Glutamatergic neuron (in vitro differentiated cells): ENCODE data around the gene GRIP1. TPM values are rescaled to one million over a fixed set of nuclear protein-coding genes. Genes with fewer than 3 reads are reported as not detected.

ENCODE experiments used
- DNase-seq: peaks from one replicate; pipeline ENCODE4 v3.0.0; 2022
- H3K27ac Mint-ChIP-seq: one replicate; pipeline ENCODE4 v1.8.0; 2020; ENCODE audit warnings: mild to moderate bottlenecking, mixed read lengths, inconsistent platforms; ENCODE audit not compliant: unreplicated experiment
- H3K27me3 Mint-ChIP-seq: one replicate; pipeline ENCODE4 v1.8.0; 2020; ENCODE audit warnings: mild to moderate bottlenecking, moderate library complexity, mixed read lengths, inconsistent platforms; ENCODE audit not compliant: unreplicated experiment
- H3K36me3 Mint-ChIP-seq: one replicate; pipeline ENCODE4 v1.8.0; 2020; ENCODE audit warnings: mild to moderate bottlenecking, mixed read lengths, inconsistent platforms; ENCODE audit not compliant: unreplicated experiment
- H3K4me1 Mint-ChIP-seq: one replicate; pipeline ENCODE4 v1.8.0; 2020; ENCODE audit warnings: mild to moderate bottlenecking, low read depth, mixed read lengths, inconsistent platforms; ENCODE audit not compliant: unreplicated experiment
- H3K4me3 Mint-ChIP-seq: one replicate; pipeline ENCODE4 v1.8.0; 2020; ENCODE audit warnings: mild to moderate bottlenecking, mixed read lengths, inconsistent platforms; ENCODE audit not compliant: unreplicated experiment
- H3K9me3 Mint-ChIP-seq: one replicate; pipeline ENCODE4 v1.8.0; 2020; ENCODE audit warnings: mild to moderate bottlenecking, moderate library complexity, mixed read lengths, inconsistent platforms; ENCODE audit not compliant: unreplicated experiment
- total RNA-seq: library from RNA; stranded (reverse); fragmentation: NEBNext Ultra II Directional; extraction: Animal tissue kit (Norgen Biotek cat#: 25700); gene quantifications from one replicate; pipeline ENCODE4 v1.2.1, GENCODE V29; 2021; ENCODE audit not compliant: unreplicated experiment
- TF ChIP-seq, protein P1 (sequence below): fragments of 200-600 bp; sonication (generic); IDR thresholded peaks from one replicate; pipeline ENCODE4 v1.5.0; 2021; ENCODE audit not compliant: partially characterized antibody, unreplicated experiment

GRIP1 gene
- total RNA-seq, 1 donor from 2014 or later = 67.1 TPM

DNA sequence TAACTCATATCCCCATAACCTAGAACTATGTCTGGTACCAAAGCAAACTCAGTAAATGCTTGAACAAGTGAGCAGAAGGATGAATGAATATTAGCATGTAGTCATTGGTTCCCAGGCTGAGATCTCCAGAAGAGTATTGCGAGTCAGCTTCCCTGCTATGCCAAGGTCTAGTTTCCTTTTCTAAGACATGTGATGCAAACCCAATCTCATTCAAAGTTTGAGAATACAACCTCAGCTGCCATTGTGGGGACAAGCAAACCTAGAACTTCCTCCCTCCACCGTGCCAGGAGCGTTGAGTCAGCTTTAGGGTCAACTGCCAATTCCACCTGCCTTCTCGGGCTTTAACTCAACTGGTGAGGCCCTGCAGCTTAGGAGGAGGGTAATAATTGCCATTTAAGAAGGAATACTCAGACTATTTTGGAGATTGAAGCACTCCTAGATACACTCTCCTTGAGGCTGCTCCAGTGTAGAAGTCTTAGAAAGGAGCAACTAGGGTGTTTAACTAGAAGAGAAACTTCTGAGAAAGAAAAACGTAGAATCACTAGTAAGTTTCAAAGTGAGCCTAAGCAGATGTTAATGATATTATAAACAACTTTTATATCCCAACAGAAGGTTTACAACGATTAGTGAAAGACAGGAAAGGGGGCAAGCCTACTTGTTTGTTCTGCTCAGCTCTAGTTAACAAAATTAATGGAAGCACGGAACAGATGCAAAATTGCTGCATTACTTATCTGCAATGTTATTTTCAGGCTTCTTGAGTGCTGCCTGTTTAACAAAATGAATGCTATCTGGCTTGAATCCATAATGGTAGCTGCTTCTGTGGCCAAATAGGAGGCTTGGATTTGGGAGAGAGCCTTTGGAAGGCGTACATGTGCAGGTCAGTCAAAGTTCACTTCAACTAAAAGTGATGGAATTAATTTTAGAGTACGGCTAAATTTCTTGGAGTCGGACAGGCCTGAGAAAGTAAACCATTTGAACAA, 279.7 kb downstream of the GRIP1 start:
- no peak for DNase-seq
- Mint-ChIP-seq H3K27me3 (peaks cover 3% of the 10 kb centered on the region), H3K27ac (no peak overlapping the region), H3K9me3 (peaks cover 1% of the 10 kb centered on the region), H3K36me3 (peaks cover 4% of the 10 kb centered on the region), H3K4me3 (no peak overlapping the region), H3K4me1 (peaks cover 22% of the 10 kb centered on the region)
- TF ChIP-seq, protein P1, sequence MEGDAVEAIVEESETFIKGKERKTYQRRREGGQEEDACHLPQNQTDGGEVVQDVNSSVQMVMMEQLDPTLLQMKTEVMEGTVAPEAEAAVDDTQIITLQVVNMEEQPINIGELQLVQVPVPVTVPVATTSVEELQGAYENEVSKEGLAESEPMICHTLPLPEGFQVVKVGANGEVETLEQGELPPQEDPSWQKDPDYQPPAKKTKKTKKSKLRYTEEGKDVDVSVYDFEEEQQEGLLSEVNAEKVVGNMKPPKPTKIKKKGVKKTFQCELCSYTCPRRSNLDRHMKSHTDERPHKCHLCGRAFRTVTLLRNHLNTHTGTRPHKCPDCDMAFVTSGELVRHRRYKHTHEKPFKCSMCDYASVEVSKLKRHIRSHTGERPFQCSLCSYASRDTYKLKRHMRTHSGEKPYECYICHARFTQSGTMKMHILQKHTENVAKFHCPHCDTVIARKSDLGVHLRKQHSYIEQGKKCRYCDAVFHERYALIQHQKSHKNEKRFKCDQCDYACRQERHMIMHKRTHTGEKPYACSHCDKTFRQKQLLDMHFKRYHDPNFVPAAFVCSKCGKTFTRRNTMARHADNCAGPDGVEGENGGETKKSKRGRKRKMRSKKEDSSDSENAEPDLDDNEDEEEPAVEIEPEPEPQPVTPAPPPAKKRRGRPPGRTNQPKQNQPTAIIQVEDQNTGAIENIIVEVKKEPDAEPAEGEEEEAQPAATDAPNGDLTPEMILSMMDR = no peak

DNA sequence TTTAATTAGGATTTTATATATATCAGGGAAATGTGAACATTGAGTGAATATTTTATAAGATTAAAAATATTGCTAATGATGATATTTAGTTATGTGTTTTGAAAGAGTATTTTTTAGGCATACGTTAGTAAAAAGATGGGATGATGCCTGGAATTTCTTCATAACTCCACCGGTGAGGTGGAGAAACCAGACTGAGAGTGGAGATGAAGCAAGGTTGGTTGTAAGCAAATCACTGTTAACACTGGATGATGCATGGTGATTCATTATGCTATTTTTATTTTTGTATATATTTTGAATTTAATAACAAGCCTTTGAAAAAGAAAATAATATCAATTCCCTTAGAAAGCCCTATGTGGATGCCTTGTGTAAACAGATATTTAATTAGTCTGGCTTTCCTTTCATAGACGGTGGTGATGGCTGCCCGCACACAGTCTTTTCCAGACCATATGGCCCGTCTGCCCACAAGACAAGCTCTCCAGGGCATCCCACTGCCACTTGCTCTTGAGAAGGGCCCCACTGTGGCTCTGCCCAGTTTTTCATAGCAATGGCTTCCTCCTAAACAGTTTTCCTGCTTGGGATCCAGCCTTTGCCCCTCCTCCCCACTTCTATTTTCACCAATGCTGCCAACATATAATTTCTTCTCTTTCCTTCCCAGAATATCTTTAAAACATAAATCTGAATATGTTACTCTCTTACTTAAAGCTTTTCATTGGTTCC, 281.1 kb downstream of the GRIP1 start:
- DNase-seq = no peak
- Mint-ChIP-seq H3K4me3 (no peak overlapping the region), H3K27ac (peak overlapping the region; percentile 69), H3K27me3 (peaks cover 3% of the 10 kb centered on the region), H3K9me3 (peaks cover 1% of the 10 kb centered on the region), H3K36me3 (peaks cover 4% of the 10 kb centered on the region), H3K4me1 (peaks cover 19% of the 10 kb centered on the region)
- TF ChIP-seq, protein P1 = no peak

DNA sequence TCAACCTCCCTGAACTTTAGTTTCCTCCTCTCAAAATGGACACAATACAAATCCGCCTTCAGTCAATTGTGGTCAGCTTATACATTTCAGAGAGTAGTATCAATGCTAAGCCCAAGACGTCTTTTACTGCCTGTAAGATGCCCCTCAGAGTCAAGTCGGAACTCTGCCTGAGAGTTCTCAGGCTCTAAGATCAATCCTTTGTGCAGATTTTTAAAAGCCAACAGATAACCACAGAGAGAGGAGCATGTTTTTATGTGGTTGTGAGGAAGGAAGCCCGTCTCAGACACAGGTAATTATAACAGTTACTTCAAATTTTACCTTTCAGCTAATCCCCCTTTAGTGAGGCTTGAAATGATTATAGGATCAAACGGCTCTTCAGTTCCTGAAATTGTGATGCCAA, 285.0 kb downstream of the GRIP1 start:
- no peak overlapping the region for H3K27ac Mint-ChIP-seq
- DNase-seq = no peak
- H3K36me3 Mint-ChIP-seq = peaks cover 3% of the 10 kb centered on the region
- peaks cover 33% of the 10 kb centered on the region for H3K4me1 Mint-ChIP-seq
- no peak overlapping the region for H3K4me3 Mint-ChIP-seq
- TF ChIP-seq, protein P1 = no peak
- H3K27me3 Mint-ChIP-seq = peaks cover 3% of the 10 kb centered on the region
- peaks cover 4% of the 10 kb centered on the region for H3K9me3 Mint-ChIP-seq

DNA sequence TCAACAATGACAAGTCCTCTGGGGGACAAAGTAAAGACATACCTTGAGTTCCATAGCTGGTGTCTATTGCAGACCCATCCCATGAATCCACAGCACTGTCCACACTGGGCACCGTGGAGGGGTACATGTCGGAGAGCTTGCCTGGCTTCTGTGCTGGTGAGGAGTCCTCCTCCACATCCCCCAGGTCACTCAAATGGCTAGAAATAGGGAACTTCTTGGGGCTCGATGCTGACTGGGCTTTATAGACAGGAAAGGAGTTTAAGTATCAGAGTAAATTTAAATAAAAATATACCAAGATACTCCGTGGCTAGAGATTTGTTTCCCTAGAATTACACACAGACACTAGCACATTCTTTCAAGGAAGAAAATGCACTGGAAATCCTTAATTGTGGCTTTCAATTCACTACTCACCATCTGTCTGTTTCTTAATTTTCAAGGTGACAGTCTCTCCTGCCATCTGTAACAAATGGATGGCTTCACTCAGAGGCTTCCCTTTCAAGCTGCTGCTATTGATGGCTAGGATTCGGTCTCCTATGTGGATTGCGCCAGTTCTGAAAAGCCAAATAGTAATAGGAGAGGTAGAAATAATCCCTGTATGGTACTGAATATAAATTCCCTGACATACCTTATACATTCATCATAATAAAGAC, 286.5 kb downstream of the GRIP1 start:
- no peak for DNase-seq
- TF ChIP-seq, protein P1 = no peak
- no peaks in the 10 kb centered on the region for H3K27me3 Mint-ChIP-seq
- H3K4me3 Mint-ChIP-seq = no peak overlapping the region
- H3K27ac Mint-ChIP-seq = peak overlapping the region; percentile 82
- peaks cover 3% of the 10 kb centered on the region for H3K9me3 Mint-ChIP-seq
- H3K36me3 Mint-ChIP-seq = no peaks in the 10 kb centered on the region
- H3K4me1 Mint-ChIP-seq = peaks cover 36% of the 10 kb centered on the region
